ENCODE data around the gene FMNL2. TPM values are rescaled to one million over a fixed set of nuclear protein-coding genes. Genes with fewer than 3 reads are reported as not detected.

The FMNL2 gene
- total and polyA plus RNA-seq, 2 experiments from 2014 or later, result 16.5 to 45.4 TPM

- no peaks in the 10 kb centered on the region for H3F3A ChIP-seq (replicated peaks; ENCODE audit: low read depth)
- Mint-ChIP-seq H3K27me3 (ENCODE audit: insufficient read depth, low read depth, poor library complexity) (no peaks in the 10 kb centered on the region), H3K27ac (no peak overlapping the region), H3K4me1 (no peaks in the 10 kb centered on the region), H3K4me3 (no peak overlapping the region), H3K36me3 (ENCODE audit: low read depth) (0 out of 3 replicates have a peak, but pooled peaks cover 4% of the 10 kb centered on the region), H3K9me3 (no peaks in the 10 kb centered on the region)
- no peaks in the 10 kb centered on the region for H3K79me2 ChIP-seq (replicated peaks; ENCODE audit: insufficient read depth)
- H3K9me2 ChIP-seq (ENCODE audit: insufficient read depth), result no peaks in the 10 kb centered on the region; the same call in 1 of the 2 replicates
- H3K4me3 ChIP-seq, result no peak overlapping the region
- H2AFZ ChIP-seq, result no peak overlapping the region
- H3K27ac ChIP-seq (ENCODE audit: low read depth), result no peak overlapping the region
- ATAC-seq (no peak), DNase-seq (ENCODE audit: low spot score) (no peak)
- no peaks in the 10 kb centered on the region for H3K36me3 ChIP-seq (ENCODE audit: insufficient read depth)
- H3K4me2 ChIP-seq, result no peak overlapping the region
- TF ChIP-seq NANOG (IDR thresholded peaks at IDR 0.05; ENCODE audit: borderline replicate concordance) (no peak), CREB1 (CRISPR knock-in tag; IDR thresholded peaks at IDR 0.05; ENCODE audit: low read depth) (no peak), ZNF331 (CRISPR knock-in tag; IDR thresholded peaks at IDR 0.05; ENCODE audit: low read depth) (no peak), POLR2AphosphoS5 (IDR thresholded peaks at IDR 0.05; ENCODE audit: low read depth) (no peak), EZH2 (IDR thresholded peaks at IDR 0.05; ENCODE audit: low read depth, unreplicated experiment) (no peak), ZNF114 (CRISPR knock-in tag; IDR thresholded peaks at IDR 0.05) (no peak), JUNB (IDR thresholded peaks at IDR 0.05; ENCODE audit: unreplicated experiment) (no peak), EZH2phosphoT487 (IDR thresholded peaks at IDR 0.05; ENCODE audit: unreplicated experiment) (no peak), ZNF462 (CRISPR knock-in tag; IDR thresholded peaks at IDR 0.05) (no peak), STAT1 (IDR thresholded peaks at IDR 0.05; ENCODE audit: unreplicated experiment) (no peak)
- TF ChIP-seq, protein P1, sequence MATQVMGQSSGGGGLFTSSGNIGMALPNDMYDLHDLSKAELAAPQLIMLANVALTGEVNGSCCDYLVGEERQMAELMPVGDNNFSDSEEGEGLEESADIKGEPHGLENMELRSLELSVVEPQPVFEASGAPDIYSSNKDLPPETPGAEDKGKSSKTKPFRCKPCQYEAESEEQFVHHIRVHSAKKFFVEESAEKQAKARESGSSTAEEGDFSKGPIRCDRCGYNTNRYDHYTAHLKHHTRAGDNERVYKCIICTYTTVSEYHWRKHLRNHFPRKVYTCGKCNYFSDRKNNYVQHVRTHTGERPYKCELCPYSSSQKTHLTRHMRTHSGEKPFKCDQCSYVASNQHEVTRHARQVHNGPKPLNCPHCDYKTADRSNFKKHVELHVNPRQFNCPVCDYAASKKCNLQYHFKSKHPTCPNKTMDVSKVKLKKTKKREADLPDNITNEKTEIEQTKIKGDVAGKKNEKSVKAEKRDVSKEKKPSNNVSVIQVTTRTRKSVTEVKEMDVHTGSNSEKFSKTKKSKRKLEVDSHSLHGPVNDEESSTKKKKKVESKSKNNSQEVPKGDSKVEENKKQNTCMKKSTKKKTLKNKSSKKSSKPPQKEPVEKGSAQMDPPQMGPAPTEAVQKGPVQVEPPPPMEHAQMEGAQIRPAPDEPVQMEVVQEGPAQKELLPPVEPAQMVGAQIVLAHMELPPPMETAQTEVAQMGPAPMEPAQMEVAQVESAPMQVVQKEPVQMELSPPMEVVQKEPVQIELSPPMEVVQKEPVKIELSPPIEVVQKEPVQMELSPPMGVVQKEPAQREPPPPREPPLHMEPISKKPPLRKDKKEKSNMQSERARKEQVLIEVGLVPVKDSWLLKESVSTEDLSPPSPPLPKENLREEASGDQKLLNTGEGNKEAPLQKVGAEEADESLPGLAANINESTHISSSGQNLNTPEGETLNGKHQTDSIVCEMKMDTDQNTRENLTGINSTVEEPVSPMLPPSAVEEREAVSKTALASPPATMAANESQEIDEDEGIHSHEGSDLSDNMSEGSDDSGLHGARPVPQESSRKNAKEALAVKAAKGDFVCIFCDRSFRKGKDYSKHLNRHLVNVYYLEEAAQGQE (IDR thresholded peaks at IDR 0.05; ENCODE audit: unreplicated experiment), result no peak
- TF ChIP-seq, protein P2, sequence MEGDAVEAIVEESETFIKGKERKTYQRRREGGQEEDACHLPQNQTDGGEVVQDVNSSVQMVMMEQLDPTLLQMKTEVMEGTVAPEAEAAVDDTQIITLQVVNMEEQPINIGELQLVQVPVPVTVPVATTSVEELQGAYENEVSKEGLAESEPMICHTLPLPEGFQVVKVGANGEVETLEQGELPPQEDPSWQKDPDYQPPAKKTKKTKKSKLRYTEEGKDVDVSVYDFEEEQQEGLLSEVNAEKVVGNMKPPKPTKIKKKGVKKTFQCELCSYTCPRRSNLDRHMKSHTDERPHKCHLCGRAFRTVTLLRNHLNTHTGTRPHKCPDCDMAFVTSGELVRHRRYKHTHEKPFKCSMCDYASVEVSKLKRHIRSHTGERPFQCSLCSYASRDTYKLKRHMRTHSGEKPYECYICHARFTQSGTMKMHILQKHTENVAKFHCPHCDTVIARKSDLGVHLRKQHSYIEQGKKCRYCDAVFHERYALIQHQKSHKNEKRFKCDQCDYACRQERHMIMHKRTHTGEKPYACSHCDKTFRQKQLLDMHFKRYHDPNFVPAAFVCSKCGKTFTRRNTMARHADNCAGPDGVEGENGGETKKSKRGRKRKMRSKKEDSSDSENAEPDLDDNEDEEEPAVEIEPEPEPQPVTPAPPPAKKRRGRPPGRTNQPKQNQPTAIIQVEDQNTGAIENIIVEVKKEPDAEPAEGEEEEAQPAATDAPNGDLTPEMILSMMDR (conservative IDR thresholded peaks at IDR 0.05; ENCODE audit: low read depth in 2 of 2), result no peak
- TF ChIP-seq, protein P3, sequence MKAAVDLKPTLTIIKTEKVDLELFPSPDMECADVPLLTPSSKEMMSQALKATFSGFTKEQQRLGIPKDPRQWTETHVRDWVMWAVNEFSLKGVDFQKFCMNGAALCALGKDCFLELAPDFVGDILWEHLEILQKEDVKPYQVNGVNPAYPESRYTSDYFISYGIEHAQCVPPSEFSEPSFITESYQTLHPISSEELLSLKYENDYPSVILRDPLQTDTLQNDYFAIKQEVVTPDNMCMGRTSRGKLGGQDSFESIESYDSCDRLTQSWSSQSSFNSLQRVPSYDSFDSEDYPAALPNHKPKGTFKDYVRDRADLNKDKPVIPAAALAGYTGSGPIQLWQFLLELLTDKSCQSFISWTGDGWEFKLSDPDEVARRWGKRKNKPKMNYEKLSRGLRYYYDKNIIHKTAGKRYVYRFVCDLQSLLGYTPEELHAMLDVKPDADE (IDR thresholded peaks at IDR 0.05), result no peak
- no peaks in the 10 kb centered on the region for H3K27me3 ChIP-seq (ENCODE audit: insufficient read depth)
- H3K4me1 ChIP-seq (ENCODE audit: insufficient read depth), result no peaks in the 10 kb centered on the region
- H4K20me1 ChIP-seq (replicated peaks; ENCODE audit: insufficient read depth), result no peaks in the 10 kb centered on the region; the same call in 1 of the 2 replicates
Observed at GRCh38 chr2:152587187-152587947, 252.4 kb downstream of the FMNL2 start.
